ENCODE results near the gene COL9A1. TPM values are rescaled to one million over a fixed set of nuclear protein-coding genes. Genes with fewer than 3 reads are reported as not detected.

COL9A1 gene
- total and polyA plus RNA-seq, 2 donors (not counting 1 experiment from before 2014, with no cell fraction given) = not detected

- Histone ChIP-seq H4K20me1 (ENCODE audit: control insufficient read depth, insufficient read depth, low read length, poor library complexity, severe bottlenecking) (no peaks in the 10 kb centered on the region), H2AFZ (ENCODE audit: insufficient read depth, low read depth, low read length, poor library complexity, severe bottlenecking) (no peak overlapping the region), H3K9me3 (ENCODE audit: control extremely low read depth in 1 of 3, control insufficient read depth in 2 of 3, insufficient read depth in 1 of 3, low read length in 2 of 3) (no peaks in the 10 kb centered on the region), H3K4me3 (ENCODE audit: control extremely low read depth in 1 of 5, extremely low read depth in 1 of 5, insufficient read depth in 1 of 5, low read depth in 2 of 5, low read length in 4 of 5) (no peak overlapping the region), H3K4me1 (ENCODE audit: control insufficient read depth in 2 of 2, insufficient read depth in 2 of 2, low read length in 2 of 2) (no peaks in the 10 kb centered on the region), H3K27me3 (replicated peaks in 1 of 4; ENCODE audit: control extremely low read depth in 1 of 4, control insufficient read depth in 3 of 4, insufficient read depth in 4 of 4, low read length in 3 of 4) (peaks cover 0 to 12% (median 4%) of the 10 kb centered on the region in 4 experiments), H3K79me2 (ENCODE audit: control insufficient read depth, insufficient read depth, low read length) (no peaks in the 10 kb centered on the region), H3K9ac (ENCODE audit: low read length) (no peak overlapping the region), H3K36me3 (replicated peaks in 1 of 2; ENCODE audit: control extremely low read depth in 1 of 2, control insufficient read depth in 1 of 2, extremely low read depth in 1 of 2, insufficient read depth in 2 of 2, low read length in 1 of 2) (no peaks in the 10 kb centered on the region), H3K4me2 (replicated peaks; ENCODE audit: low read depth, low read length, poor library complexity, severe bottlenecking) (no peak overlapping the region), H3K27ac (ENCODE audit: low read length in 2 of 2) (no peak overlapping the region)
- ATAC-seq (ENCODE audit: low read depth) = no peak
- 55% methylated on average over 2 of the region's 3 CpGs for WGBS (ENCODE audit: insufficient coverage)
- TF ChIP-seq CTCF (IDR thresholded peaks at IDR 0.05) = no peak
- TF ChIP-seq EZH2 (IDR thresholded peaks at IDR 0.05; ENCODE audit: borderline replicate concordance, insufficient read depth, low read depth, low read length, poor library complexity, severe bottlenecking) = no peak
- Mint-ChIP-seq H3K4me1 (no peaks in the 10 kb centered on the region), H3K9me3 (ENCODE audit: insufficient read depth) (no peaks in the 10 kb centered on the region), H3K4me3 (no peak overlapping the region), H3K27ac (no peak overlapping the region), H3K27me3 (peaks cover 37% of the 10 kb centered on the region)
- CTCF ChIA-PET = interaction anchor here (0.8 to 1.8 kb wide), 4 partner anchors 10 to 707 kb away, joined by 3 to 4 read pairs (median 3); no protein-coding TSS in a partner anchor
- intact Hi-C loops (cut with micrococcal nuclease) = no loop called here
- POLR2A ChIA-PET = no interaction called here
- DNase-seq = no peak
These were observed 4.1 kb upstream of the COL9A1 start for GRCh38 chr6:70307008-70307407.

- ChIA-PET CTCF (no interaction called here), POLR2A (no interaction called here)
- Mint-ChIP-seq H3K27ac (no peak overlapping the region), H3K4me3 (no peak overlapping the region), H3K4me1 (no peaks in the 10 kb centered on the region), H3K9me3 (ENCODE audit: insufficient read depth) (no peaks in the 10 kb centered on the region), H3K27me3 (peaks cover 38% of the 10 kb centered on the region)
- WGBS (ENCODE audit: insufficient coverage) = 100% methylated on average over 1 of the region's 1 CpG
- Histone ChIP-seq H3K4me1 (ENCODE audit: control insufficient read depth in 2 of 2, insufficient read depth in 2 of 2, low read length in 2 of 2) (no peaks in the 10 kb centered on the region), H3K4me3 (ENCODE audit: control extremely low read depth in 1 of 5, extremely low read depth in 1 of 5, insufficient read depth in 1 of 5, low read depth in 2 of 5, low read length in 4 of 5) (no peak overlapping the region), H3K36me3 (replicated peaks in 1 of 2; ENCODE audit: control extremely low read depth in 1 of 2, control insufficient read depth in 1 of 2, extremely low read depth in 1 of 2, insufficient read depth in 2 of 2, low read length in 1 of 2) (no peaks in the 10 kb centered on the region), H3K27ac (ENCODE audit: low read length in 2 of 2) (no peak overlapping the region), H3K9ac (ENCODE audit: low read length) (no peak overlapping the region), H2AFZ (ENCODE audit: insufficient read depth, low read depth, low read length, poor library complexity, severe bottlenecking) (no peak overlapping the region), H3K79me2 (ENCODE audit: control insufficient read depth, insufficient read depth, low read length) (no peaks in the 10 kb centered on the region), H4K20me1 (ENCODE audit: control insufficient read depth, insufficient read depth, low read length, poor library complexity, severe bottlenecking) (no peaks in the 10 kb centered on the region), H3K9me3 (ENCODE audit: control extremely low read depth in 1 of 3, control insufficient read depth in 2 of 3, insufficient read depth in 1 of 3, low read length in 2 of 3) (no peaks in the 10 kb centered on the region), H3K4me2 (replicated peaks; ENCODE audit: low read depth, low read length, poor library complexity, severe bottlenecking) (no peak overlapping the region), H3K27me3 (replicated peaks in 1 of 4; ENCODE audit: control extremely low read depth in 1 of 4, control insufficient read depth in 3 of 4, insufficient read depth in 4 of 4, low read length in 3 of 4) (peaks cover 0 to 12% (median 4%) of the 10 kb centered on the region in 4 experiments)
- no peak for DNase-seq
- TF ChIP-seq EZH2 (IDR thresholded peaks at IDR 0.05; ENCODE audit: borderline replicate concordance, insufficient read depth, low read depth, low read length, poor library complexity, severe bottlenecking) (no peak), CTCF (IDR thresholded peaks at IDR 0.05) (no peak)
- intact Hi-C loops (cut with micrococcal nuclease) = no loop called here
- ATAC-seq (ENCODE audit: low read depth) = no peak
These were observed 1.7 kb upstream of the COL9A1 start for GRCh38 chr6:70304616-70305015.

Data from B cell (primary cell).